GM12878 (cell line): ENCODE results near the gene BEST1. TPM values are rescaled to one million over a fixed set of nuclear protein-coding genes. Genes with fewer than 3 reads are reported as not detected.

Source experiments
- ATAC-seq: fragments of 200-7000 bp; cut with Tn5 transposase; 3 replicates; pipeline ENCODE4 v1.9.1; 2020; ENCODE audit warnings: mild to moderate bottlenecking, moderate library complexity
- BruUV-seq: library from RNA; stranded (reverse); fragments of 400-500 nt; replicated peaks from 2 replicates; lab custom pipeline; 2021; lab: Mats Ljungman, UMichigan
- CTCF ChIA-PET: fragments of 300-600 bp; sonication (Branson Sonifier 250); formaldehyde crosslinking; extraction: SDS; loops from one replicate; lab custom pipeline; 2021; ENCODE audit warnings: inconsistent platforms; lab: Yijun Ruan, JAX
- POLR2A ChIA-PET: fragments of 350-600 bp; formaldehyde crosslinking; extraction: SDS; loops from one replicate; lab custom pipeline; 2021; ENCODE audit warnings: inconsistent platforms; lab: Charles Lee
- RAD21 ChIA-PET: fragments of 300-600 bp; sonication (Branson Sonifier 250); formaldehyde crosslinking; loops from one replicate; lab custom pipeline; 2023; ENCODE audit warnings: antibody characterized with exemption; ENCODE audit not compliant: unreplicated experiment; lab: Charles Lee
- SMC1A ChIA-PET: fragments of 300-600 bp; sonication (Branson Sonifier 250); formaldehyde crosslinking; loops from one replicate; lab custom pipeline; 2023; ENCODE audit not compliant: unreplicated experiment, uncharacterized antibody; lab: Charles Lee
- DNase-seq: peaks from one replicate; pipeline ENCODE4 v3.0.0-alpha.2; 2011; ENCODE audit warnings: low read depth, low spot score
- FAIRE-seq: peaks from 3 replicates; lab custom pipeline; 2011; peaks lifted over from hg19 to GRCh38; lab: Jason Lieb, UNC
- H2AFZ ChIP-seq: 2 replicates; pipeline ENCODE4 v1.6.0; 2011; ENCODE audit warnings: low read depth, low read length, control low read depth; ENCODE audit not compliant: control insufficient read depth
- H3K27ac ChIP-seq: 2 replicates; pipeline ENCODE4 v1.5.1; 2011; ENCODE audit warnings: control low read depth; ENCODE audit not compliant: control insufficient read depth, insufficient read depth
- H3K27me3 ChIP-seq, 2 experiments: replicated peaks in 1 of 2; 2 replicates each; pipeline versions ENCODE4 v1.6.0 to v1.6.1; 2011; ENCODE audit warnings: low read length in 1 of 2; ENCODE audit not compliant: control insufficient read depth in 2 of 2, insufficient read depth in 2 of 2
- H3K36me3 ChIP-seq, 2 experiments: 2 replicates each; pipeline ENCODE4 v1.5.1; 2011; ENCODE audit warnings: low read length in 1 of 2; ENCODE audit not compliant: control insufficient read depth in 2 of 2, insufficient read depth in 2 of 2
- H3K4me1 ChIP-seq: 2 replicates; pipeline ENCODE4 v1.6.1; 2011; ENCODE audit warnings: mild to moderate bottlenecking, low read length, moderate library complexity, mixed read lengths; ENCODE audit not compliant: control insufficient read depth, insufficient read depth
- H3K4me2 ChIP-seq: 2 replicates; pipeline ENCODE4 v1.6.0; 2011; ENCODE audit warnings: control low read depth; ENCODE audit not compliant: control insufficient read depth, insufficient read depth
- H3K4me3 ChIP-seq: fragments of 200-600 bp; sonication (generic); 2 replicates; pipeline ENCODE4 v1.5.1; 2016
- H3K79me2 ChIP-seq: 2 replicates; pipeline ENCODE4 v1.6.0; 2011; ENCODE audit warnings: low read length; ENCODE audit not compliant: control insufficient read depth, insufficient read depth
- H3K9ac ChIP-seq: 2 replicates; pipeline ENCODE4 v1.8.0; 2011; ENCODE audit warnings: low read length, control low read depth, mixed read lengths; ENCODE audit not compliant: control insufficient read depth, insufficient read depth
- H3K9me3 ChIP-seq: replicated peaks from 3 replicates; pipeline ENCODE4 v1.5.1; 2011; ENCODE audit warnings: mild to moderate bottlenecking, low read length; ENCODE audit not compliant: control insufficient read depth, insufficient read depth
- H4K20me1 ChIP-seq: 2 replicates; pipeline ENCODE4 v1.6.0; 2011; ENCODE audit not compliant: control insufficient read depth, insufficient read depth
- ATF7 ChIP-seq: fragments of 450-650 bp; IDR thresholded peaks from 2 replicates; pipeline ENCODE4 v1.6.1; 2016; ENCODE audit warnings: low read depth, mild to moderate bottlenecking
- MYB ChIP-seq: fragments of 150-350 bp; IDR thresholded peaks from 2 replicates; pipeline ENCODE4 v1.6.1; 2014; ENCODE audit warnings: mild to moderate bottlenecking, low read depth, low read length, borderline replicate concordance
- NFYB ChIP-seq: IDR thresholded peaks from 2 replicates; pipeline ENCODE4 v1.6.1; 2011; ENCODE audit warnings: low read depth, mild to moderate bottlenecking, low read length, improper control_type of control experiment, moderate library complexity; ENCODE audit not compliant: insufficient read depth
- ZBED1 ChIP-seq: IDR thresholded peaks from 2 replicates; pipeline ENCODE4 v1.6.1; 2016; ENCODE audit warnings: borderline replicate concordance
- ZNF24 ChIP-seq: fragments of 450-650 bp; IDR thresholded peaks from 2 replicates; pipeline ENCODE4 v1.6.1; 2017; ENCODE audit warnings: antibody characterized with exemption, mild to moderate bottlenecking
- ZNF622 ChIP-seq: fragments of 450-650 bp; IDR thresholded peaks from 2 replicates; pipeline ENCODE4 v1.6.1; 2017; ENCODE audit warnings: mild to moderate bottlenecking, inconsistent platforms
- WGBS: methylation state at CpG from one replicate; pipeline ENCODE4 v1.1.6; 2016; ENCODE audit warnings: low lambda C conversion rate; ENCODE audit not compliant: insufficient replicate concordance, insufficient coverage; ENCODE audit errors: missing lambda C conversion rate; 5-methylcytosine and 5-hydroxymethylcytosine counted together
- in situ Hi-C: fragments of 300-500 bp; cut with MboI; formaldehyde crosslinking; loops from 9 replicates; pipeline ENCODE4 v1.14.3; 2018; ENCODE audit warnings: mixed read lengths
- intact Hi-C: fragments of 100-400 bp; cut with micrococcal nuclease; formaldehyde crosslinking; loops from one replicate; pipeline ENCODE4 v1.14.2; 2022; ENCODE audit not compliant: unreplicated experiment
- polyA plus RNA-seq, 11 experiments: library from polyadenylated mRNA; depleted of rRNA in 4 of 11; unstranded in 6 of 11; stranded (reverse) in 5 of 11; fragments of >200 nt; fragmentation: Nextera tagmentation in 4 of 11; fragmentation: Illumina TruSeq in 1 of 11; extraction: Ambion mirVana in 4 of 11; extraction: Trizol in 1 of 11; gene quantifications; 1 replicate in 1 of 11; 2 replicates in 10 of 11; pipeline versions ENCODE4 v1.2.1 to v1.2.3, GENCODE V29; 2011 to 2016; ENCODE audit warnings: inconsistent platforms in 2 of 11, missing spikeins in 2 of 11, low read depth in 1 of 11
- total RNA-seq, 4 experiments: library from RNA; depleted of rRNA in 3 of 4; stranded (reverse); fragments of >200 nt in 3 of 4; fragmentation: Illumina TruSeq in 1 of 4; extraction: Trizol in 1 of 4; gene quantifications; 2 replicates each; pipeline versions ENCODE4 v1.2.1 to v1.2.3, GENCODE V29; 2013 to 2021
- TF ChIP-seq, protein P1 (sequence below): fragments of 450-650 bp; IDR thresholded peaks from 2 replicates; pipeline ENCODE4 v1.6.1; 2016; ENCODE audit warnings: mild to moderate bottlenecking
- TF ChIP-seq, protein P2 (sequence below): IDR thresholded peaks from 2 replicates; pipeline ENCODE4 v1.6.1; 2012; ENCODE audit warnings: low read length, inconsistent platforms
- TF ChIP-seq, protein P3 (sequence below): IDR thresholded peaks from 2 replicates; pipeline ENCODE4 v1.6.1; 2011; ENCODE audit warnings: low read depth, mild to moderate bottlenecking, low read length, moderate library complexity, borderline replicate concordance; ENCODE audit errors: extremely low read depth
- TF ChIP-seq, protein P4 (sequence below): IDR thresholded peaks from 2 replicates; pipeline ENCODE4 v1.6.1; 2012; ENCODE audit warnings: low read depth, low read length, improper control_type of control experiment
- TF ChIP-seq, protein P5 (sequence below): IDR thresholded peaks from 2 replicates; pipeline ENCODE4 v1.6.1; 2012; ENCODE audit warnings: low read depth, low read length, improper control_type of control experiment

Gene BEST1
- total and polyA plus RNA-seq, 10 of the 15 experiments (the other 5 are each of a cell fraction or from before 2014, with no cell fraction given): 0.03 to 3.4 (median 0.15) TPM; not detected in 1

DNA sequence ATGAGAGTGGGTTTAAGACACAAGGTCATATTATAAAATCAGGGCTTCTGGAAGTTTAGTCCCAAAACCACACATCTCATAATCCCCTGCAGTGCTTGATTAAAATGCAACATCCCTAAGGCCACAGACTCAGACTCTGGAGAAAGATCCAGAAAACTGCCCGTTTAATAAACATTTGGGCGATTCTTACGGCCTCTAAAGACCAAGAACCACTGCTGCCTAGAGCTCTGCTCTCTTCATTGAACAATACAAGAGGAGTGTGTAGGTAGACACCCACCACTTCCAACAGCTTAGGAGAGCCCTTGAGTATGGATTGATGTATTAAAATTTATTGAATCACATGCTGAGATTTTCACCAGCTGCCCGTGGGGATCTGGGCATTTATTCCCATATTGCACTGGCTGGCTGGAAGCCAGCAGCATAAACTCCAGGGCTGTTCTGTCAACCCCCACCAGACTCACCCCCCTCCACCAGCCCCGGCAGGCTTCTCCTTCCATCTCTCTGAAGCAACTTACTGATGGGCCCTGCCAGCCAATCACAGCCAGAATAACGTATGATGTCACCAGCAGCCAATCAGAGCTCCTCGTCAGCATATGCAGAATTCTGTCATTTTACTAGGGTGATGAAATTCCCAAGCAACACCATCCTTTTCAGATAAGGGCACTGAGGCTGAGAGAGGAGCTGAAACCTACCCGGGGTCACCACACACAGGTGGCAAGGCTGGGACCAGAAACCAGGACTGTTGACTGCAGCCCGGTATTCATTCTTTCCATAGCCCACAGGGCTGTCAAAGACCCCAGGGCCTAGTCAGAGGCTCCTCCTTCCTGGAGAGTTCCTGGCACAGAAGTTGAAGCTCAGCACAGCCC lies 749 bp upstream of the BEST1 start:
- Histone ChIP-seq H3K9ac (no peak overlapping the region), H4K20me1 (no peaks in the 10 kb centered on the region), H3K9me3 (no peaks in the 10 kb centered on the region), H3K4me2 (no peak overlapping the region), H3K4me3 (no peak overlapping the region), H3K79me2 (no peaks in the 10 kb centered on the region), H3K4me1 (no peaks in the 10 kb centered on the region), H3K27me3 (no peaks in the 10 kb centered on the region; a peak in 1 of 4 replicates), H3K36me3 (no peaks in the 10 kb centered on the region), H3K27ac (no peak overlapping the region), H2AFZ (no peak overlapping the region)
- ChIA-PET SMC1A (interaction anchor here (1.0 to 7.1 kb wide), 8 partner anchors 19 to 159 kb away, joined by 3 to 86 read pairs (median 14); partner anchors contain the start of gene FTH1), CTCF (interaction anchor here (1.0 to 8.2 kb wide), 9 partner anchors 12 to 163 kb away, joined by 3 to 188 read pairs (median 37); partner anchors contain the start of genes FEN1, FTH1 and TMEM258), POLR2A (interaction anchor here (1.2 kb wide), 1 partner anchor 152 kb away, joined by 4 read pairs; no protein-coding TSS in a partner anchor), RAD21 (interaction anchor here (1.0 to 7.3 kb wide), 3 partner anchors 52 to 153 kb away, joined by 5 to 96 read pairs (median 58); no protein-coding TSS in a partner anchor)
- no TSS peak for BruUV-seq
- in situ Hi-C loops (no loop called here), intact Hi-C loops (no loop called here)
- TF ChIP-seq ZNF24 (no peak), NFYB (peak; percentile 85), ZBED1 (no peak), ZNF622 (no peak), MYB (no peak), ATF7 (peak; percentile 67)
- TF ChIP-seq, protein P1, sequence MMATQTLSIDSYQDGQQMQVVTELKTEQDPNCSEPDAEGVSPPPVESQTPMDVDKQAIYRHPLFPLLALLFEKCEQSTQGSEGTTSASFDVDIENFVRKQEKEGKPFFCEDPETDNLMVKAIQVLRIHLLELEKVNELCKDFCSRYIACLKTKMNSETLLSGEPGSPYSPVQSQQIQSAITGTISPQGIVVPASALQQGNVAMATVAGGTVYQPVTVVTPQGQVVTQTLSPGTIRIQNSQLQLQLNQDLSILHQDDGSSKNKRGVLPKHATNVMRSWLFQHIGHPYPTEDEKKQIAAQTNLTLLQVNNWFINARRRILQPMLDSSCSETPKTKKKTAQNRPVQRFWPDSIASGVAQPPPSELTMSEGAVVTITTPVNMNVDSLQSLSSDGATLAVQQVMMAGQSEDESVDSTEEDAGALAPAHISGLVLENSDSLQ: 0 out of 2 replicates have a peak, but pooled peaks have one; percentile 21
- TF ChIP-seq, protein P2, sequence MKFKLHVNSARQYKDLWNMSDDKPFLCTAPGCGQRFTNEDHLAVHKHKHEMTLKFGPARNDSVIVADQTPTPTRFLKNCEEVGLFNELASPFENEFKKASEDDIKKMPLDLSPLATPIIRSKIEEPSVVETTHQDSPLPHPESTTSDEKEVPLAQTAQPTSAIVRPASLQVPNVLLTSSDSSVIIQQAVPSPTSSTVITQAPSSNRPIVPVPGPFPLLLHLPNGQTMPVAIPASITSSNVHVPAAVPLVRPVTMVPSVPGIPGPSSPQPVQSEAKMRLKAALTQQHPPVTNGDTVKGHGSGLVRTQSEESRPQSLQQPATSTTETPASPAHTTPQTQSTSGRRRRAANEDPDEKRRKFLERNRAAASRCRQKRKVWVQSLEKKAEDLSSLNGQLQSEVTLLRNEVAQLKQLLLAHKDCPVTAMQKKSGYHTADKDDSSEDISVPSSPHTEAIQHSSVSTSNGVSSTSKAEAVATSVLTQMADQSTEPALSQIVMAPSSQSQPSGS: peak; percentile 81
- TF ChIP-seq, protein P3, sequence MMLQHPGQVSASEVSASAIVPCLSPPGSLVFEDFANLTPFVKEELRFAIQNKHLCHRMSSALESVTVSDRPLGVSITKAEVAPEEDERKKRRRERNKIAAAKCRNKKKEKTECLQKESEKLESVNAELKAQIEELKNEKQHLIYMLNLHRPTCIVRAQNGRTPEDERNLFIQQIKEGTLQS: no peak
- TF ChIP-seq, protein P4, sequence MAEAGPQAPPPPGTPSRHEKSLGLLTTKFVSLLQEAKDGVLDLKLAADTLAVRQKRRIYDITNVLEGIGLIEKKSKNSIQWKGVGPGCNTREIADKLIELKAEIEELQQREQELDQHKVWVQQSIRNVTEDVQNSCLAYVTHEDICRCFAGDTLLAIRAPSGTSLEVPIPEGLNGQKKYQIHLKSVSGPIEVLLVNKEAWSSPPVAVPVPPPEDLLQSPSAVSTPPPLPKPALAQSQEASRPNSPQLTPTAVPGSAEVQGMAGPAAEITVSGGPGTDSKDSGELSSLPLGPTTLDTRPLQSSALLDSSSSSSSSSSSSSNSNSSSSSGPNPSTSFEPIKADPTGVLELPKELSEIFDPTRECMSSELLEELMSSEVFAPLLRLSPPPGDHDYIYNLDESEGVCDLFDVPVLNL: no peak
- TF ChIP-seq, protein P5, sequence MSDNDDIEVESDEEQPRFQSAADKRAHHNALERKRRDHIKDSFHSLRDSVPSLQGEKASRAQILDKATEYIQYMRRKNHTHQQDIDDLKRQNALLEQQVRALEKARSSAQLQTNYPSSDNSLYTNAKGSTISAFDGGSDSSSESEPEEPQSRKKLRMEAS: no peak
- ATAC-seq (peak; percentile 66), DNase-seq (no peak), FAIRE-seq (peak; percentile 27)
- 49% methylated on average over 9 of the region's 9 CpGs for WGBS
